ENCODE data around the gene EIF1AX. TPM values are rescaled to one million over a fixed set of nuclear protein-coding genes. Genes with fewer than 3 reads are reported as not detected.

The EIF1AX gene
- polyA plus RNA-seq, 4 donors = 27.5 to 87.9 (median 43.0) TPM

DNA sequence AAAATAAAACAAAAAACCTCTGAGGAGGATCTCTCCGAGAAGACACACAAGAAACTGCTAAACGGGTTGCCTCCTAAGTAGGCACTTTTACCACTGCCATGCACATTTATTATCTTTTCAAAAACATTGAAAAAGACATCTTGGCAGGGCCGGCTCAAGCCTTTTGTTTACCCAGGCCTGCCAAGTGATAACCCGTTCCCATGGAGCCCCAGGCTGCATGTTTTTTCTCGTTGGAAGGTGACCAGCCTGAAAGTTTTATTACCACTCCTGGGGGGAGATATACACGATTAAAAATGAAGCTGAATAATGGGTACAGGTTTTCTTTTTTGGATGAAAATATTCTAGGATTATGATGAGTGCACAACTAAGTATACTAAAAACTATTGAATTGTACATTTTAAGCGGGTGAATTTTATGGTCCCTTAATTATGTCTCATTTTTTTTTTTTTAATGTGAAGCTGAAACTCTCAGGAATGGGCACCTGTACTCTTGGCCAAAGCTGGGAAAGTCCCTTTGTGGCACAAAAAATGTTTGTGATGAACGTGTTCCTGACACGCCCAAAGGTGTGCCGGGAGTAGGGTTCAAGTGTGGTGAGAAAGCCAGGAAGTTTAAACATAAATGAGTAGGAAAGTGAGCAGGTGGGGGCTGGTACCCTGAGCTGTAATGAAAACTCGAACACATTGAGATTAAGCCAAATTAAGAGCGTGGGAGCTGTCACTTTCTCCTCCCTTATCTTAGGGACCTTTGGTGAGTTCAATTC is 23.4 kb downstream of the EIF1AX start:
- Histone ChIP-seq H3K4me1 (ENCODE audit: control insufficient read depth in 3 of 3, insufficient read depth in 2 of 3, low read depth in 1 of 3, low read length in 2 of 3) (no peaks in the 10 kb centered on the region), H3K9me3 (ENCODE audit: control insufficient read depth in 2 of 2, insufficient read depth in 1 of 2, low read depth in 1 of 2, low read length in 1 of 2) (peaks cover 0 to 7% of the 10 kb centered on the region in 2 donors), H3K27ac (ENCODE audit: low read depth in 1 of 3, low read length in 2 of 3) (no peak overlapping the region), H3K4me3 (ENCODE audit: low read depth in 1 of 3, low read length in 3 of 3) (no peak overlapping the region), H3K27me3 (ENCODE audit: control insufficient read depth in 3 of 3, insufficient read depth in 3 of 3, low read length in 3 of 3) (peaks cover 4 to 13% (median 4%) of the 10 kb centered on the region in 3 donors), H3K36me3 (ENCODE audit: control insufficient read depth in 3 of 3, insufficient read depth in 2 of 3, low read depth in 1 of 3, low read length in 3 of 3) (no peaks in the 10 kb centered on the region)
- 8 to 34% (median 22%) methylated on average over 11 to 12 of the region's 12 CpGs for WGBS, 3 donors
- DNase-seq = peak; percentile 17 to 37
- no peak for FAIRE-seq

GRCh38 chrX:20116577-20117240 is 24.9 kb downstream of the EIF1AX start, which contains the start of gene MAP7D2:
MAP7D2 (minus strand) TSS chrX:20116907; CDS start chrX:20116879, 28 bp downstream.
- FAIRE-seq (no peak), DNase-seq (peak in 1 of 2 donors; percentile 39)
- H3K4me3 ChIP-seq (ENCODE audit: low read depth in 1 of 3, low read length in 3 of 3) = peak within 1 kb of the TSS in 2 of 3 donors; percentile 27 to 42
- H3K36me3 ChIP-seq (ENCODE audit: control insufficient read depth in 3 of 3, insufficient read depth in 2 of 3, low read depth in 1 of 3, low read length in 3 of 3) = no peaks in the 10 kb centered on the region
- H3K27me3 ChIP-seq (ENCODE audit: control insufficient read depth in 3 of 3, insufficient read depth in 3 of 3, low read length in 3 of 3) = peaks cover 4 to 13% (median 4%) of the 10 kb centered on the region in 3 donors
- WGBS, 3 donors = 16 to 53% (median 29%) methylated on average over 51 to 91 of the region's 91 CpGs
- H3K4me1 ChIP-seq (ENCODE audit: control insufficient read depth in 3 of 3, insufficient read depth in 2 of 3, low read depth in 1 of 3, low read length in 2 of 3) = no peaks in the 10 kb centered on the region
- no peak within 1 kb of the TSS for H3K27ac ChIP-seq (ENCODE audit: low read depth in 1 of 3, low read length in 2 of 3)
- H3K9me3 ChIP-seq (ENCODE audit: control insufficient read depth in 2 of 2, insufficient read depth in 1 of 2, low read depth in 1 of 2, low read length in 1 of 2) = peaks cover 0 to 7% of the 10 kb centered on the region in 2 donors

DNA sequence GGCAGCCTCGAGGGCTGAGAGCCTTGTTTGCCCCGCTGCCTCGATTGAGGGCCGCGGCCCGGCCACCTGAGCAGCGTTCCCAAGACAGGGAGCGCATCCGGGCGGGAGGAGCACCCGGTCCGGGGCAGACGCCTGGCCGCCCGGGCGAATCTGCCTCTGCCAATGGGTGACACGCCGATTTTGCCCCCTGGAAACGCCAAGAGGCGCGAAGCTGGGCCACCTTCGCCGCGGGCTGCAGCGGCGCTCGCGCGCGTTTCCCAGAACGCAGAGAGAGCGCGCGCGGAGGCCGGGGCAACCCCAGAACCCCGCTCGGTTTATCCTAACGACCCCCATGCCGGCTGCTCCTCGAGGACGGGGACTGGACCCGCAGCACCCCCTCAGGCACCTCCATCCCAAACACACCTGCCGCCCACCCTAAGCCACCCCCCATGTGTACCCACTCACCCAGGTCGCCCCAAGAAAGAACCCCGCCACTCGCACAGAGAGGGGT is 25.5 kb downstream of the EIF1AX start:
- Histone ChIP-seq H3K9me3 (ENCODE audit: control insufficient read depth in 2 of 2, insufficient read depth in 1 of 2, low read depth in 1 of 2, low read length in 1 of 2) (peaks cover 0 to 7% of the 10 kb centered on the region in 2 donors), H3K27me3 (ENCODE audit: control insufficient read depth in 3 of 3, insufficient read depth in 3 of 3, low read length in 3 of 3) (peaks cover 4 to 13% (median 4%) of the 10 kb centered on the region in 3 donors), H3K4me1 (ENCODE audit: control insufficient read depth in 3 of 3, insufficient read depth in 2 of 3, low read depth in 1 of 3, low read length in 2 of 3) (no peaks in the 10 kb centered on the region), H3K36me3 (ENCODE audit: control insufficient read depth in 3 of 3, insufficient read depth in 2 of 3, low read depth in 1 of 3, low read length in 3 of 3) (no peaks in the 10 kb centered on the region), H3K4me3 (ENCODE audit: low read depth in 1 of 3, low read length in 3 of 3) (peak overlapping the region in 2 of 3 donors; percentile 27 to 42), H3K27ac (ENCODE audit: low read depth in 1 of 3, low read length in 2 of 3) (no peak overlapping the region)
- 7 to 50% (median 27%) methylated on average over 18 to 46 of the region's 47 CpGs for WGBS, 3 donors
- no peak for FAIRE-seq
- peak in 1 of 2 donors; percentile 14 for DNase-seq

GRCh38 chrX:20112022-20112774 is 29.4 kb downstream of the EIF1AX start:
- Histone ChIP-seq H3K27me3 (ENCODE audit: control insufficient read depth in 3 of 3, insufficient read depth in 3 of 3, low read length in 3 of 3) (peaks cover 4 to 8% (median 4%) of the 10 kb centered on the region in 3 donors), H3K27ac (ENCODE audit: low read depth in 1 of 3, low read length in 2 of 3) (no peak overlapping the region), H3K36me3 (ENCODE audit: control insufficient read depth in 3 of 3, insufficient read depth in 2 of 3, low read depth in 1 of 3, low read length in 3 of 3) (no peaks in the 10 kb centered on the region), H3K9me3 (ENCODE audit: control insufficient read depth in 2 of 2, insufficient read depth in 1 of 2, low read depth in 1 of 2, low read length in 1 of 2) (no peaks in the 10 kb centered on the region), H3K4me1 (ENCODE audit: control insufficient read depth in 3 of 3, insufficient read depth in 2 of 3, low read depth in 1 of 3, low read length in 2 of 3) (no peaks in the 10 kb centered on the region), H3K4me3 (ENCODE audit: low read depth in 1 of 3, low read length in 3 of 3) (no peak overlapping the region)
- 88 to 94% (median 89%) methylated on average over 12 to 14 of the region's 14 CpGs for WGBS, 3 donors
- DNase-seq = no peak
- no peak for FAIRE-seq

DNA sequence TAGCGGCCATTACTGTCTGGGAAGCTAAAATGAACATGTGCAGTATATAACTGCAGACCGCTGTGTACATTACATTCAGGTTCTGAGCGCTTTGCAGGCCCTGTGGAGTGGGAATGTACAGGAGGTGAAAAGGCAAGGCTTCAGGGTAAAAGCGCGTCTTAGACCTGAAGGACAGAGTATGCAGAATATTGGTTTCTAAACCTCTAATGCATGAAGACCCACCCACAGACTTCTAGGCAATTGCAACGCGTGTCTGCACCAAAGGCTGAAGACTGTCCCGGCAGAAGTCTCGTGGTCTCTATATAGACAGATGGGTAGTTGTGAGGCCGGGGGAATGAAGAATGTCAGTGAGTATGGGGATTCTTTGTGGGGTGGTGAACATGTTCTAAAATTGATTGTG is 30.4 kb downstream of the EIF1AX start:
- H3K4me1 ChIP-seq (ENCODE audit: control insufficient read depth in 3 of 3, insufficient read depth in 2 of 3, low read depth in 1 of 3, low read length in 2 of 3) = no peaks in the 10 kb centered on the region
- FAIRE-seq = no peak
- WGBS, 3 donors = 92 to 95% (median 93%) methylated on average over 10 of the region's 10 CpGs

GRCh38 chrX:20101934-20102581 is 39.6 kb downstream of the EIF1AX start:
- Histone ChIP-seq H3K9me3 (ENCODE audit: control insufficient read depth in 2 of 2, insufficient read depth in 1 of 2, low read depth in 1 of 2, low read length in 1 of 2) (no peaks in the 10 kb centered on the region), H3K27ac (ENCODE audit: low read depth in 1 of 3, low read length in 2 of 3) (no peak overlapping the region)
- FAIRE-seq = no peak

More for the DNA sequence above, 30.4 kb downstream of the EIF1AX start:
- no peak for DNase-seq
- H3K4me3 ChIP-seq (ENCODE audit: low read depth in 1 of 3, low read length in 3 of 3) = no peak overlapping the region
- H3K27me3 ChIP-seq (ENCODE audit: control insufficient read depth in 3 of 3, insufficient read depth in 3 of 3, low read length in 3 of 3) = peaks cover 0 to 5% (median 4%) of the 10 kb centered on the region in 3 donors
- no peaks in the 10 kb centered on the region for H3K36me3 ChIP-seq (ENCODE audit: control insufficient read depth in 3 of 3, insufficient read depth in 2 of 3, low read depth in 1 of 3, low read length in 3 of 3)
- no peak overlapping the region for H3K27ac ChIP-seq (ENCODE audit: low read depth in 1 of 3, low read length in 2 of 3)
- H3K9me3 ChIP-seq (ENCODE audit: control insufficient read depth in 2 of 2, insufficient read depth in 1 of 2, low read depth in 1 of 2, low read length in 1 of 2) = no peaks in the 10 kb centered on the region

DNA sequence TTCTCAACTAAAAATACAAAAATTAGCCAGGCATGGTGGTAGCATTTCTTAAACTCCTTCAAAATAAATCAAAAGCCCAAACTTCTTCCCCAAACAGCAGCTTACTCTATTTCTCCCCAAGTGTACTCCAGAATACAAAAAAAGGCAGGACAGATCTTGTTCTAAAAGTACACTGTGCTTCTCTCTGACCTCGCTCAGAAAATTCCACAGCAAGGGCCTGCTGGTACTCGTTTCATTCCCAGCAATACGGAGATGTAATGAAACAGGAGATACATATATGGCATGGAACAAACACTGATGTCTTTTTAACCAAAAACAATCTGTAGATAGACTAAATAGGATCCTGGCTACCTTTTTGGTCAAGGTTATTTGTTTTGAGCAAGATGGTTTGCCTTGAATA is 50.1 kb downstream of the EIF1AX start:
- no peak for DNase-seq
- H3K9me3 ChIP-seq (ENCODE audit: control insufficient read depth in 2 of 2, insufficient read depth in 1 of 2, low read depth in 1 of 2, low read length in 1 of 2) = no peaks in the 10 kb centered on the region
- H3K36me3 ChIP-seq (ENCODE audit: control insufficient read depth in 3 of 3, insufficient read depth in 2 of 3, low read depth in 1 of 3, low read length in 3 of 3) = no peaks in the 10 kb centered on the region
- no peak for FAIRE-seq
- no peaks in the 10 kb centered on the region for H3K4me1 ChIP-seq (ENCODE audit: control insufficient read depth in 3 of 3, insufficient read depth in 2 of 3, low read depth in 1 of 3, low read length in 2 of 3)
- no peaks in the 10 kb centered on the region for H3K27me3 ChIP-seq (ENCODE audit: control insufficient read depth in 3 of 3, insufficient read depth in 3 of 3, low read length in 3 of 3)
- no peak overlapping the region for H3K27ac ChIP-seq (ENCODE audit: low read depth in 1 of 3, low read length in 2 of 3)
- H3K4me3 ChIP-seq (ENCODE audit: low read depth in 1 of 3, low read length in 3 of 3) = no peak overlapping the region
- 78 to 88% (median 83%) methylated on average over 3 of the region's 3 CpGs for WGBS, 3 donors

More at GRCh38 chrX:20101934-20102581, 39.6 kb downstream of the EIF1AX start:
- H3K4me3 ChIP-seq (ENCODE audit: low read depth in 1 of 3, low read length in 3 of 3) = no peak overlapping the region
- no peaks in the 10 kb centered on the region for H3K36me3 ChIP-seq (ENCODE audit: control insufficient read depth in 3 of 3, insufficient read depth in 2 of 3, low read depth in 1 of 3, low read length in 3 of 3)
- 89 to 98% (median 92%) methylated on average over 2 of the region's 2 CpGs for WGBS, 3 donors
- H3K27me3 ChIP-seq (ENCODE audit: control insufficient read depth in 3 of 3, insufficient read depth in 3 of 3, low read length in 3 of 3) = no peaks in the 10 kb centered on the region
- DNase-seq = no peak
- H3K4me1 ChIP-seq (ENCODE audit: control insufficient read depth in 3 of 3, insufficient read depth in 2 of 3, low read depth in 1 of 3, low read length in 2 of 3) = no peaks in the 10 kb centered on the region

All from small intestine (tissue), 7 donors.